WI38 (cell line): ENCODE results near the gene CDSN.

ENCODE experiments used
- H3K4me3 ChIP-seq: 2 replicates; pipeline ENCODE4 v1.5.1; 2011; ENCODE audit warnings: low read depth, mild to moderate bottlenecking, control low read depth, low read length
- TF ChIP-seq, protein P1 (sequence below): IDR thresholded peaks from 2 replicates; pipeline ENCODE4 v1.5.1; 2012; ENCODE audit warnings: low read depth, mild to moderate bottlenecking, control low read depth, low read length

The CDSN gene

GRCh38 chr6:31098449-31098938, 21.8 kb downstream of the CDSN start:
- H3K4me3 ChIP-seq: no peak overlapping the region
- TF ChIP-seq, protein P1, sequence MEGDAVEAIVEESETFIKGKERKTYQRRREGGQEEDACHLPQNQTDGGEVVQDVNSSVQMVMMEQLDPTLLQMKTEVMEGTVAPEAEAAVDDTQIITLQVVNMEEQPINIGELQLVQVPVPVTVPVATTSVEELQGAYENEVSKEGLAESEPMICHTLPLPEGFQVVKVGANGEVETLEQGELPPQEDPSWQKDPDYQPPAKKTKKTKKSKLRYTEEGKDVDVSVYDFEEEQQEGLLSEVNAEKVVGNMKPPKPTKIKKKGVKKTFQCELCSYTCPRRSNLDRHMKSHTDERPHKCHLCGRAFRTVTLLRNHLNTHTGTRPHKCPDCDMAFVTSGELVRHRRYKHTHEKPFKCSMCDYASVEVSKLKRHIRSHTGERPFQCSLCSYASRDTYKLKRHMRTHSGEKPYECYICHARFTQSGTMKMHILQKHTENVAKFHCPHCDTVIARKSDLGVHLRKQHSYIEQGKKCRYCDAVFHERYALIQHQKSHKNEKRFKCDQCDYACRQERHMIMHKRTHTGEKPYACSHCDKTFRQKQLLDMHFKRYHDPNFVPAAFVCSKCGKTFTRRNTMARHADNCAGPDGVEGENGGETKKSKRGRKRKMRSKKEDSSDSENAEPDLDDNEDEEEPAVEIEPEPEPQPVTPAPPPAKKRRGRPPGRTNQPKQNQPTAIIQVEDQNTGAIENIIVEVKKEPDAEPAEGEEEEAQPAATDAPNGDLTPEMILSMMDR: no peak

GRCh38 chr6:31096656-31097055, 23.6 kb downstream of the CDSN start:
- TF ChIP-seq, protein P1: no peak
- H3K4me3 ChIP-seq: no peak overlapping the region

GRCh38 chr6:31096215-31096614, 24.0 kb downstream of the CDSN start:
- TF ChIP-seq, protein P1: no peak
- no peak overlapping the region for H3K4me3 ChIP-seq

DNA sequence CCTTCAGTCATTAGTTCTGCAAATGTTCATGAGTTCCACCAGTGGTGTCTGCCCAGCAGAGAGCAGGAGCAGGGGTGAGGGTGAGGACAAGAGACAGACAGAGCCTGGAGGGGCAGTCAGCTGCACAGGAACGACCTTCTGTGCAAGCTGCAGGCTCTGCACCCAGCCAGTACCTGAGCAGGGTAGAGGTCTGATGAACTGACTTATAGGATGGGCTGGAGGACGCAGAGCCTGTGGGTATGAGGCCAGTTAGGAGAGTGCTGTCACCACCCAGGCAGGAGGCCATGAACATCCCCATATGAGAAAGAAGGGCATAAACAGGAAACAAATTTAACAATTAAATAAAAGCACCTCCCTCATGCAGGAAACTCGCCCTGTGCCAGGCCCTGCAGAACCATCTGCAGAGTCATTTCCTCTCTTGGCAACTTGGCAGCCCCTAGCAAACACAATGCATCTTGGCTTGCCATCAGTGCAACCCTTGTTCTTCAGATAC, 25.8 kb downstream of the CDSN start:
- H3K4me3 ChIP-seq: no peak overlapping the region
- TF ChIP-seq, protein P1: no peak

DNA sequence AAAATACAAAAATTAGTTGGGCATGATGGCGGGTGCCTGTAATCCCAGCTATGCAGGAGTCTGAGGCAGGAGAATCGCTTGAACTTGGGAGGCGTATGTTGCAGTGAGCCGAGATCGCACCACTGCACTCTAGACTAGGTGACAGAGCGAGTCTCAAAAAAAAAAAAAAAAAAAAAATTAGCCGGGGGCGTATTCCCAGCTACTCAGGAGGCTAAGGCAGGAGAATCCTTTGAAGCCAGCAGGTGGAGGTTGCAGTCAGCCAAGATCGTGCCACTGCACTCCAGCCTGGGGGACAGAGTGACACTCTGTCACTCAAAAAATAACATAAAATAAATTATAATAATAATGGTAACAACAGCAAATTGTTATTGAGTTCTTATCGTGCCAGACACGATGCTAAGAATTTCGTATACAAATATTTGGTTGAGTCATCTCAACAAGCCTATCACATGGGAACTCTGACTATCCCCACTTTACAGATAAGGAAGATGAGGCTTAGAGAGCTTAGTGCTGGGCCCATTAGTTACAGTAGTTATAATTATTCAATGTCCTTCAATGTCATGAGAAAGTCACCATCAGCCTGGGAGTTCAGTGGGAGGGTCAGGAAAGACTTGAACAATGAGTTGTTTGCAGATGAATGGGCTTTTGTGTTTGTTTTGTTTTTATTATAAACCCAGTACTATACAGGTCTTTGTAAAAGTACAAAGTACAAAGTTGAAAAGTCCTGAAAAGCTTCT, 27.3 kb downstream of the CDSN start:
- TF ChIP-seq, protein P1: no peak
- H3K4me3 ChIP-seq: no peak overlapping the region

- TF ChIP-seq, protein P1: no peak
- H3K4me3 ChIP-seq: no peak overlapping the region
Observed at GRCh38 chr6:31092238-31092637, 28.0 kb downstream of the CDSN start.

DNA sequence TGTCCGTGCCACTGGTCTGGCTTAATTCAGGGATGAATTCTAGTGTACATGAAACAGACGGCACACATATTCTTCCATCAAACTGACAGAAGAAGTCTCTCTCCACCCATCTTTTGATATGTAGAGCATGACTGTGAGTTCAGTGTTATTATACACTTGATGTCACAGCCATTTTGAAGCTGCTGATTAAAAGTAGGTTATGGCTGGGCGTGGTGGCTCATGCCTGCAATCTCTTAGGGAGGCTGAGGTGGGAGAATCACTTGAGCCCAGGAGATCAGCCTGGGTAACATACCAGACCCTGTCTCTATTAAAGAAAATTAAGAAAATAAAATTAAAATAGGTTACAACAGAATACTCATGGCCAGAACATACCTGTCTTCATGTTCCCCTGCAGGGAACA, 28.6 kb downstream of the CDSN start:
- H3K4me3 ChIP-seq: no peak overlapping the region
- TF ChIP-seq, protein P1: no peak
